Occipital lobe (tissue), 2 donors: Measurements from ENCODE around the gene FAM131C. TPM values are rescaled to one million over a fixed set of nuclear protein-coding genes. Genes with fewer than 3 reads are reported as not detected.
"Not testable (repeated sequence)": the region's sequence is repeated elsewhere in the genome, so short reads cannot be mapped to it uniquely, and the experiment has no call there.

ENCODE experiments used
- DNase-seq: peaks from one replicate; lab custom pipeline; 2025; lab: John Stamatoyannopoulos, UW
- total RNA-seq: library from RNA; depleted of rRNA; stranded (reverse); fragments of >200 nt; gene quantifications from one replicate; pipeline ENCODE4 v1.2.3, GENCODE V29; 2014

The FAM131C gene
- total RNA-seq, 1 donor from 2014 or later: 1.7 TPM

- DNase-seq: no peak
Measured at GRCh38 chr1:16076865-16077238, 3.4 kb upstream of the FAM131C start.

GRCh38 chr1:16076031-16076864 lies 2.8 kb upstream of the FAM131C start:
- no peak for DNase-seq

GRCh38 chr1:16075337-16076030 lies 2.0 kb upstream of the FAM131C start:
- no peak for DNase-seq

GRCh38 chr1:16074217-16074616 lies 766 bp upstream of the FAM131C start:
- DNase-seq: no peak

- no peak for DNase-seq
Measured at GRCh38 chr1:16072616-16073484, 601 bp downstream of the FAM131C start.

GRCh38 chr1:16072095-16072494 lies 1.4 kb downstream of the FAM131C start:
- no peak for DNase-seq

GRCh38 chr1:16071614-16072013 lies 1.8 kb downstream of the FAM131C start:
- no peak for DNase-seq

- DNase-seq: no peak
Measured at GRCh38 chr1:16070640-16071355, 2.7 kb downstream of the FAM131C start.

GRCh38 chr1:16068356-16069270 lies 4.8 kb downstream of the FAM131C start:
- no peak for DNase-seq

- DNase-seq: no peak
Measured at GRCh38 chr1:16067933-16068332, 5.5 kb downstream of the FAM131C start.

- DNase-seq: no peak
Measured at GRCh38 chr1:16067127-16067768, 6.2 kb downstream of the FAM131C start.

- no peak for DNase-seq
Measured at GRCh38 chr1:16066245-16066644, 7.2 kb downstream of the FAM131C start.

- no peak for DNase-seq
Measured at GRCh38 chr1:16065269-16065576, 8.2 kb downstream of the FAM131C start.

- DNase-seq: no peak
Measured at GRCh38 chr1:16064536-16065268, 8.7 kb downstream of the FAM131C start.

- DNase-seq: no peak
Measured at GRCh38 chr1:16063921-16064320, 9.5 kb downstream of the FAM131C start.

GRCh38 chr1:16063226-16063829 lies 10.1 kb downstream of the FAM131C start:
- DNase-seq: no peak

- DNase-seq: not testable (repeated sequence)
Measured at GRCh38 chr1:16062687-16063075, 10.8 kb downstream of the FAM131C start.

- not testable (repeated sequence) for DNase-seq
Measured at GRCh38 chr1:16061989-16062686, 11.3 kb downstream of the FAM131C start.
